Stimulated activated CD4-positive, alpha-beta T cell treated with anti-CD3 and anti-CD28 coated beads, Interleukin-1b, Interleukin-23, amount 100 ng/mL, for 4 hours (primary cell): ENCODE data around the gene ATP5PD.
"Not testable (repeated sequence)": the region's sequence is repeated elsewhere in the genome, so short reads cannot be mapped to it uniquely, and the experiment has no call there.

Experiments
- DNase-seq, 2 donors: peaks; one replicate each; pipeline ENCODE4 v3.0.0-alpha.2; 2020; ENCODE audit warnings: low read depth in 2 of 2

ATP5PD gene

GRCh38 chr17:75020331-75021110 is 26.2 kb downstream of the ATP5PD start:
- no peak for DNase-seq

- no peak for DNase-seq
Observed at GRCh38 chr17:75019710-75020109, 27.1 kb downstream of the ATP5PD start.

DNA sequence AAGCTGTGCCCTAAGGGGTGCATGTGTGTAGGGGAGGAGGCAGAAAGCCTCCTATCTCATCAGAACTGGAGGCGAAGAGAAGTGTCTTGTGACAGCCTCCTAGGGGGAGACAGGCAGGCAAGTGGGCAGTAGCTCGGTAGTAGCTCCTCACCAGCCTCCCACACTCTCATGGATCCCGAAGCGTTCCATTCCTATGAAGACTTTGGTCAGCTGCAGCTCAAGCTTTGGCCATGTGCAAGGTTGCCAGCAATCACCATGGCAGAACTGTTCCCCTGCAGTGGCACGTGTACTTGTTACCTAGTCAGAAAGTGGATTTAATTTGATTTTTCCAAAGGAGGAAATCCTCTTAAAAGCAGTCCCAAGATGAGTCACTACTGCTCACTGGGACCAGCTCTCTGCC is 27.6 kb downstream of the ATP5PD start:
- no peak for DNase-seq

- DNase-seq, result no peak
Observed at GRCh38 chr17:75013092-75013559, 33.6 kb downstream of the ATP5PD start.

GRCh38 chr17:75012346-75013091 is 34.2 kb downstream of the ATP5PD start, which contains the start of gene MRPL58:
Gene MRPL58, plus strand, starts transcription at chr17:75012670. Its CDS starts 17 bp downstream, at chr17:75012687.
- DNase-seq, result peak; percentile 70

DNA sequence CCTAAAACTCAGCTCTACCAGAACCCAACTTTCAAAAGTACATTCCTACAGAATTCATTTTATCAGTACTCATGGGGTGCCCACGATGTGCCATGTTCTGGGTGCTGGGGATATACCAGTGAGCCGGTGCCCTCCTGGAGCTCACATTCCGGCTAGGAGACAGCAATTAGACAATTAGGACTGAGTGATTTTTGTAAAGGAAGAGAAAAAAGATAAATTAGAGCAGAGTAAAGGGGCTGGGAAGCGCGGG is 34.7 kb downstream of the ATP5PD start:
- no peak for DNase-seq

- no peak for DNase-seq
Observed at GRCh38 chr17:75011401-75012095, 35.2 kb downstream of the ATP5PD start.

- no peak for DNase-seq
Observed at GRCh38 chr17:75010683-75011400, 35.9 kb downstream of the ATP5PD start.

- DNase-seq, result no peak
Observed at GRCh38 chr17:75009139-75009724, 37.5 kb downstream of the ATP5PD start.

DNA sequence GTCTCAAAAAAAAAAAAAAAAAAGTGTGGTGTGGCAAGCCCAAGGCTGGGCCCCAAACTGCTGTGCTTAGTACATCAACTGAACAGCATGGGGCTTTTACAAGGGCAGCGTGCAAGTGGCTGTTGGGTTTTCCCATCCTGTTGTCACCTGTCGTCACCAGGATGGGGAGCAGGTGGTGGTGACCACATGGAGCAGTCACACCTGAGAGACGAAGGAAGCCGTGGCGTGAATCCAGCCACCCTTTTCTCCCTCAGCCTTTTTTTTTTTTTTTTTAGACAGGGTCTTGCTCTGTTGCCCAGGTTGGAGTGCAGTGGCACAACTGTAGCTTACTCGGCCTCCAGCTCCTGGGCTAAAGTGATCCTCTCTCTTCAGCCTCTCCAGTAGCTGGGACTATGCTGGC is 38.4 kb downstream of the ATP5PD start:
- no peak for DNase-seq

DNA sequence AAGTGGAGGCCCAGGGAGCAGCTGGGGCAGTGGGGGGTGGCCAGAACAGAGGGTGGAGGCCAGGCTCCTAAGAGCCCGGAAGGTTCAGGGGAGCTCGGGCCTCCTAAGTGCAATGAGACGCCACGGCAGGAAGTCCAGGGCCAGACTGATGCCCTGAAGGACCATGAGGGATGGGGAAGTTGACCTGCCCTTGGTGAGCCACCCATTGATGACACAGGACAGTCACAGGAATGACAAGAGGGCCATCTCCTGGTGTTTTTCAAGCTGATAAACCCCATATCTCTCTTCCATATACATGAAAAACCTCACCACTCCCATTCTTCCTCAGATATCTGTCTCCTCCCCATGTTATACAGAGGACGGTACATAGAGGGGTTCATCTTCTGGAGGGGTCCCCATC is 40.1 kb downstream of the ATP5PD start:
- no peak for DNase-seq

DNA sequence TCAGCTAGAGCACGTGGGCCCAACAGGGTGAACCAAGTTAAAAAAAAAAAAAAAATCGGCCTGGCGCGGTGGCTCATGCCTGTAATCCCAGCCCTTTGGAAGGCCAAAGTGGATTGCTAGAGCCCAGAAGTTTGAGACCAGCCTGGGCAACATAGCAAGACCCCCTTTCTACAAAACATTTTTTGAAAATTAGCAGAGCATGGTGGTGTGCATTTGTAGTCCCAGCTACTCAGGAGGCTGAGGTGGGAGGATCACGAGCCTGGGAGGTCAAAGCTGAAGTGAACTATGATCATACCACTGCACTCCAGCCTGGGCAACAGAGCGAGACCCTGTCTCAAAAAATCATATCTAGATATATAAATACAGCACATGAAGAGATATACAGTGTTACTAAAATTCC is 40.7 kb downstream of the ATP5PD start:
- not testable (repeated sequence) for DNase-seq

- no peak for DNase-seq
Observed at GRCh38 chr17:75005291-75005690, 41.5 kb downstream of the ATP5PD start.

DNA sequence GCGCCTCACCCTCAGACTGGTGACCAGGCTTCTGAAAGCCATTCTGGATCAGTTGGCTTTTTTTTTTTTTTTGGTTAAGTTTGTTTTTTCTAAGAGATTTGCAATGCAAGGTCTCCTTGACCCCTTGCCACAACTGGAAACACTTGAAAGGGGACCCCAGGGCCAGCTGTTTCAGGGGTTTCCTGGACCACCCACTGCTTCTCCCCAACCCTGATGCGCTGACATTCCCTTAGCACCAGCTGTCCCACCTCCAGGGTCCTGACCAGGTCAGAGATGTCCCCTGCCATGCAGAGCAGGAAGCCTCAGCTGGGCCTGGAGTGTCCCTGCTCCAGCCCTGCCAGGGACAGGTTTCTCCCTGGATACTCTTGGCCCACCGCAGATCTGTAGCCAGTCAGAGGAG is 42.4 kb downstream of the ATP5PD start:
- DNase-seq, result no peak

GRCh38 chr17:75003957-75004355 is 42.8 kb downstream of the ATP5PD start:
- no peak for DNase-seq

GRCh38 chr17:75003070-75003956 is 43.5 kb downstream of the ATP5PD start:
- DNase-seq, result no peak

DNA sequence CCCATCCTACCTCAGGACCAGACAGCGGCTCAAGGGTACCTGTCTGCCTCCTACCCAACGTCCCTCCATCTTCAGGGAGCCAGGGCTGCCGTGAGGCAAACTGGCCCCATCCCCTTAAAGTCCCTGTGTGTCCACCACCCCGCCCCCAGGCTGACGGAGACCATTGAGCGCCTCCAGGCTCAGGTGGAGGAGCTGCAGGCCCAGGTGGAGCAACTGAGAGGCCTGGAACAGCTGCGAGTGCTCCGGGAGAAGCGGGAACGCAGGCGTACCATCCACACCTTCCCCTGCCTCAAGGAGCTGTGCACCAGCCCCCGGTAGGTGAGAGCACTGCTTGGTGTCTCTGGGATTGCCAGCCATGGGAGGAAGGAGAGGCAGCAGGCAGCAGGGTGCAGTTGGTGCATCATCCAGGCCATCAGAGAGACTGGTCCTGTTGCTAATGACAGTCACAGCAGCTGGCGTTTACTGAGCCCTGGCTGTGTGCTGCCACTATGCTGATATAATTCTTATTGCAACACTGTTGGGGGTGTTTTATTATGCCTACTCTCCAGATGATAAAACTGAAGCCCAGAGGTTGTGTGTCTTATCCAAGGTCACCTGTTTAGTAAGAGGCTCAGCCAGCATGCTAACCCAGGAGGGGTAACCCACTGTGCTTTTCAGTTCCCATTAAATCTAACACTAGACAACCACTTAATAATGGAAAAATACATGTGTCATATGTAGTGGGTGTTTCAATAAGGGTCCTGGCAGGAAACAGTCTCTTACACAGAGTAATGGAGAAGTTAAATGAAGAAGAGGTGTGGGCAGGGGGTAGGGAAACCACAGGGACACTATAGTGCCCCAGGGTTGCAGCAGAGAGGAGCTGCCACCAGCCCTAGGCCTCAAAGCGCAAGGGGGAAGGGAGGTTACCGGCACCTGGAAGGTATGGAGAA is 44.6 kb downstream of the ATP5PD start:
- no peak for DNase-seq

- DNase-seq, result no peak
Observed at GRCh38 chr17:74999523-74999922, 47.2 kb downstream of the ATP5PD start.

DNA sequence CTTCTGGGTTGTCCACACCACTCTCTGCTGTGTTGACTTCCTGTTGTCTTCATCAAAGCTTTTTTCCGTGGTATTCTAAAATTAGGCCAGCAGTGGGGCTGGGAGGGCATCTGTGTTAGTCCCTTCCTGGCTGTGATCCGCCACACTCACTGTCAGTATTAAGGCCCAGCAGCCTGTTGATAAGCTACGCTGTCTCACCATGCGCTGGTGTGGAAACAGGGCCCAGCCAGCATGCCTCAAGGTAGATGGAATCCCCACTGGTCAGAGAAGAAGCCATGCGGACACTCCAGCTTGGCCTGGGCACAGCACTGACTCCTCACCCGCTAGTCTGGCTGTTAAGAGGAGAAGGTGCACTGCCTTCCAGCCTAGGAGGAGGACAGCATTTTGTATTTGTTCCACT is 48.0 kb downstream of the ATP5PD start:
- DNase-seq, result no peak

GRCh38 chr17:74995847-74996246 is 50.9 kb downstream of the ATP5PD start:
- DNase-seq, result no peak
